HG03442 (cell line): ENCODE data around the gene MEGF9.
"Not testable (repeated sequence)": the region's sequence is repeated elsewhere in the genome, so short reads cannot be mapped to it uniquely, and the experiment has no call there.

Source experiments
- ATAC-seq: cut with Tn5 transposase; IDR thresholded peaks from one replicate; pipeline ENCODE4 v1.9.1; 2021; ENCODE audit warnings: mild to moderate bottlenecking, moderate library complexity; ENCODE audit not compliant: unreplicated experiment

Gene MEGF9

GRCh38 chr9:120714088-120714845, at the start of gene MEGF9:
MEGF9 (minus strand) TSS chr9:120714470; CDS start chr9:120714358, 112 bp downstream.
- ATAC-seq: peak; percentile 94

- no peak for ATAC-seq
Measured at GRCh38 chr9:120761006-120761405, 46.7 kb upstream of the MEGF9 start.

- no peak for ATAC-seq
Measured at GRCh38 chr9:120759755-120760400, 45.6 kb upstream of the MEGF9 start.

DNA sequence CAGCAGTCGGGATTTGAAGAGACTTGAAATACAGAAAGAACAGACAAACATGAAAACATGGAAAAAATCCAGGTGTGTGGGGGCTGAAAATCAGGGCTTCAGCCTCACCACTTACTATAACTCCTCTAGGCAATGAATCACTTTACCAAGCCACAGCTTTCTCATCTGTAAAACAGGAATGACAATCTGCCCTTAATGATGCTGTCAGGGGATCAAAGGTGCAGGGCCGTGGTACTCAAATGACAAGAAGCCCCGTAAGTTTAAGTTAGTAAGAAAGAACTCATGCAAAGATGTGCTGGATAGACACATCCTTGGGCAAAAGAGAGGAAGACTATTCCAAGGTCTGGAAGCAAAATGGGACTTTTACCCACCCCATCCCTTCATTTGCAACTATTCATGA, 44.3 kb upstream of the MEGF9 start:
- no peak for ATAC-seq

GRCh38 chr9:120757026-120757913, 43.0 kb upstream of the MEGF9 start:
- no peak for ATAC-seq

DNA sequence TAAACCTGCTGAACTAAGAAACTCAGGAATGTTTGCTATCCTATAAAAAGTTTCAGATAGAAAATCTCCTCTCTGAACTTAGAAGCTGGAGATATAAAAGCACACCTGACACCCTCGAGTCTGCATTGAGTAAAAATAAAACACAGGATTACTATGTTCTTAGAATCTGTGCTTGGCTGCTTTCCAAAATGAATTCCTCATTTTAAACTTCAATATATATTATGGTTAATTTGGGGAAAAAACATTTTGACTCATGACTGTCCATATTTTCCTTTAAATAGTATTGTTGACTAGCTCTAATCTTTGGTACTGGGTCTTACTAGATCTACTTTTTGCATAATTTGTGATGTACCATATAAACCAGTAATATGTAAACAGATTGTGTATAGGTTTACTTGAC, 42.3 kb upstream of the MEGF9 start:
- ATAC-seq: no peak

GRCh38 chr9:120755810-120756434, 41.7 kb upstream of the MEGF9 start:
- peak; percentile 56 for ATAC-seq

GRCh38 chr9:120755044-120755443, 40.8 kb upstream of the MEGF9 start:
- ATAC-seq: peak; percentile 62

GRCh38 chr9:120750421-120750820, 36.2 kb upstream of the MEGF9 start:
- no peak for ATAC-seq

DNA sequence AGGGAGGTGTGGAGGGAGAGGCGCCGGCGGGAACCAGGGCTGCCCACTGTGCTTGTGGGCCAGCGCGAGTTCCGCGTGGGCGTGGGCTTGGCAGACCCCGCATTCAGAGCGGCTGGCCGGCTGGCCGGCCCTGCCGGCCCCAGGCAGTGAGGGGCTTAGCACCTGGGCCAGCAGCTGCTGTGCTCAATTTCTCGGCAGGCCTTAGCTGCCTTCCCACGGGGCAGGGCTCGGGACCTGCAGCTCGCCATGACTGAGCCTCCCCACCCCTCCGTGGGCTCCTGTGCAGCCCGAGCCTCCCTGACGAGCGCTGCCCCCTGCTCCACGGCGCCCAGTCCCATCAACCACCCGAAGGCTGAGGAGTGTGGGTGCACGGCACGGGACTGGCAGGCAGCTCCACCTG, 32.1 kb upstream of the MEGF9 start:
- ATAC-seq: not testable (repeated sequence)

DNA sequence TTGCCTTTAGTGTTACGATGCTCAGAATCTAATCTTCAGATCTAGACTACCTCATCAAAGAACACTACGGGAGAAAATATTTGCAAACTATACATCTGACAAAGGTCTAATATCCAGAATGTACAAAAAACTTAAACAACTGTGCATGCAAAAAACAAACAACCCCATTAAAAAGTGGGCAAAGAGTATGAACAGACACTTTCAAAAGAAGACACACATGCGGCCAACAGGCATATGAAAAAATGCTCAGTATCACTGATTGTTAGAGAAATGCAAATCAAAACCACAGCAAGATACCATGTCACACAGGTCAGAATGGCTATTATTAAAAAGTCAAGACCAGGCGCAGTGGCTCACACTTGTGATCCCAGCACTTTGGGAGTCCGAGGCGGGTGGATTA, 31.0 kb upstream of the MEGF9 start:
- ATAC-seq: no peak

- no peak for ATAC-seq
Measured at GRCh38 chr9:120742951-120743416, 28.7 kb upstream of the MEGF9 start.

DNA sequence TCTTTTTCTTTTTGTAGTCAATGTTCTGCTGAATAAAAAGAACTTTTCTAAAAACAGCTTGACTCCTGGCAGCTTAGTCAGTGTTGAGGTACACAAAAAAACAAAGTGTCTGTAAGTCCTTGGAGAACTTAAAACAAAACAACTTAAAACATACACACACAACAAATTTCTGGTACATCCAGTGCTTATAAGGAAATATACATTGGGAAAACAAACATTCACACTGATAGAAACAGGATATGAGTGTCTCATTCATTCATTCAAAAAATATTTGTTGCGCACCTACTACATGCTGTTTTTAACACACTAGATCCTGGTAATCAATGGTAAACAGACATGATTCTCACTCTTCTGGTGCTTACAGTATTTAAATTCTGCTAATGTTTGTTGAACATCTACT, 27.4 kb upstream of the MEGF9 start:
- ATAC-seq: no peak

- ATAC-seq: no peak
Measured at GRCh38 chr9:120741191-120741590, 26.9 kb upstream of the MEGF9 start.

DNA sequence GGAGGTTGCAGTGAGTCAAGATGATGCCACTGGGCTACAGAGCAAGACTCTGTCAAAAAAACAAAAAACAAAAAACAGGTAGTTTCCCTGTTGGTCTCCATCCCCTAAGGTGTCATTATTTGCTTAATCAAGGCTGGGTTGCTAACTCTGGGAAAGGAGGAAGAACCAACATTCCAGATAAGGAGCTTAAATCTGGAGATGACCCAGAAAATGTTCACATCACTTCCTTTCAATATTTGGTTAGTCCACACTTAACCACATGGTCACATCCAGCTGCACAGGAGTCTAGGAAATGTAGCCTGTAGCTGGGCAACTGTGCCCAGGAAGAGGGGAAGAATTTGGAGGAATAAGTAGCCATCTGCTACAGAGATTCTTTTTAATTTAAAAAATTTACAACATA, 25.9 kb upstream of the MEGF9 start:
- ATAC-seq: no peak

GRCh38 chr9:120737416-120738165, 23.3 kb upstream of the MEGF9 start:
- ATAC-seq: no peak

DNA sequence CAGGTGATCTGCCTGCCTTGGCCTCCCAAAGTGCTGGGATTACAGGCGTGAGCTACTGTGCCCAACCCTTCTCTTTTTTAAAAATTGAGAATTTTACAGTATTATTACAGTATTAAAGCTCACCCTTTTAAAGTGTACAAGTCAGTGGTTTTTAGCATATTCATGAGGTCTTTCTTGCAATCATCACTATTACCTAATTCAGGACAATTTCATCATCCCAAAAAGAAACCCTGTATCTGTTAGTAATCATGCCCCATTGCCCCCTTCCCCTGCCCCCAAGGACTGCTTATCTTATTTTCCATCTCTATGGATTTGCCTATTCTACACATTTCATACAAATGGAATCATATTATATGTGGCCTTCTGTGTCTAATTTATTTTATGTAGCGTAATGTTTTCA, 22.6 kb upstream of the MEGF9 start:
- no peak for ATAC-seq

- no peak for ATAC-seq
Measured at GRCh38 chr9:120735415-120736126, 21.3 kb upstream of the MEGF9 start.

GRCh38 chr9:120734607-120735410, 20.5 kb upstream of the MEGF9 start:
- ATAC-seq: no peak
